OCI-LY7 (cell line): Measurements from ENCODE around the gene ATG10. TPM values are rescaled to one million over a fixed set of nuclear protein-coding genes. Genes with fewer than 3 reads are reported as not detected.

ENCODE experiments used
- BruUV-seq: library from RNA; stranded (reverse); fragments of 400-500 nt; replicated peaks from 2 replicates; lab custom pipeline; 2021; lab: Mats Ljungman, UMichigan
- CTCF ChIA-PET: fragments of 300-600 bp; sonication (Branson Sonifier 250); formaldehyde crosslinking; loops from one replicate; lab custom pipeline; 2022; ENCODE audit warnings: antibody characterized with exemption; ENCODE audit not compliant: unreplicated experiment; lab: Charles Lee
- POLR2A ChIA-PET: fragments of 300-600 bp; sonication (Branson Sonifier 250); formaldehyde crosslinking; loops from one replicate; lab custom pipeline; 2022; ENCODE audit warnings: antibody characterized with exemption; lab: Charles Lee
- DNase-seq: peaks from one replicate; pipeline ENCODE4 v3.0.0-alpha.2; 2015; ENCODE audit warnings: low spot score
- H2AFZ ChIP-seq: fragments of 200-600 bp; sonication (generic), shearing (Covaris generic); 2 replicates; pipeline ENCODE4 v1.6.1; 2014; ENCODE audit warnings: mild to moderate bottlenecking, antibody characterized with exemption, low read length, moderate library complexity
- H3K27ac ChIP-seq: fragments of 200-600 bp; sonication (generic); 2 replicates; pipeline ENCODE4 v1.5.1; 2014; ENCODE audit warnings: mixed run types, low read depth, mild to moderate bottlenecking, moderate library complexity, low read length, inconsistent platforms; ENCODE audit not compliant: poor library complexity, severe bottlenecking
- H3K36me3 ChIP-seq: fragments of 200-600 bp; sonication (generic); 2 replicates; pipeline ENCODE4 v1.6.1; 2014; ENCODE audit warnings: mild to moderate bottlenecking, antibody characterized with exemption, low read length, moderate library complexity, mixed read lengths; ENCODE audit not compliant: insufficient read depth
- H3K4me1 ChIP-seq: fragments of 200-600 bp; sonication (generic); 2 replicates; pipeline ENCODE4 v1.5.1; 2014; ENCODE audit warnings: mild to moderate bottlenecking, low read length; ENCODE audit not compliant: insufficient read depth, poor library complexity, severe bottlenecking
- H3K4me2 ChIP-seq: fragments of 200-600 bp; sonication (generic); 2 replicates; pipeline ENCODE4 v1.6.1; 2014; ENCODE audit warnings: mild to moderate bottlenecking, low read length
- H3K4me3 ChIP-seq: fragments of 200-600 bp; sonication (generic); 2 replicates; pipeline ENCODE4 v1.5.1; 2014; ENCODE audit warnings: mild to moderate bottlenecking, low read depth, low read length; ENCODE audit not compliant: poor library complexity, severe bottlenecking
- H3K79me2 ChIP-seq: fragments of 200-600 bp; sonication (generic); 2 replicates; pipeline ENCODE4 v1.6.1; 2016; ENCODE audit warnings: low read depth, mild to moderate bottlenecking, low read length, moderate library complexity, mixed read lengths; ENCODE audit not compliant: insufficient read depth
- H3K9me2 ChIP-seq: fragments of 200-600 bp; sonication (generic); 2 replicates; pipeline ENCODE4 v1.6.1; 2016; ENCODE audit warnings: mild to moderate bottlenecking, low read length, mixed read lengths; ENCODE audit not compliant: insufficient read depth
- H3K9me3 ChIP-seq: fragments of 200-600 bp; sonication (generic); 2 replicates; pipeline ENCODE4 v1.6.1; 2014; ENCODE audit warnings: mild to moderate bottlenecking, mixed run types, low read length, mixed read lengths
- H4K20me1 ChIP-seq: fragments of 200-600 bp; sonication (generic); 2 replicates; pipeline ENCODE4 v1.6.1; 2014; ENCODE audit warnings: mild to moderate bottlenecking, antibody characterized with exemption, low read length, moderate library complexity, mixed read lengths; ENCODE audit not compliant: insufficient read depth
- CTCF ChIP-seq: fragments of 200-600 bp; sonication (generic); conservative IDR thresholded peaks from 2 replicates; pipeline ENCODE4 v1.5.1; 2014; ENCODE audit warnings: mild to moderate bottlenecking, antibody characterized with exemption, low read length, moderate library complexity, mixed read lengths
- EZH2phosphoT487 ChIP-seq: fragments of 200-600 bp; sonication (generic); IDR thresholded peaks from 2 replicates; pipeline ENCODE4 v1.6.1; 2018; ENCODE audit warnings: low read depth, borderline replicate concordance, mild to moderate bottlenecking, mixed run types, antibody characterized with exemption, low read length, moderate library complexity, mixed read lengths
- intact Hi-C: fragments of 100-400 bp; cut with micrococcal nuclease; formaldehyde crosslinking; loops from one replicate; pipeline ENCODE4 v1.10.0; 2022; ENCODE audit not compliant: unreplicated experiment
- total RNA-seq, 2 experiments: library from RNA; depleted of rRNA in 1 of 2; stranded (reverse); fragments of >200 nt in 1 of 2; shearing (Covaris generic) in 1 of 2; gene quantifications; 2 replicates each; pipeline ENCODE4 v1.2.3, GENCODE V29; 2014 to 2022

The ATG10 gene
- total RNA-seq, 2 experiments from 2014 or later: 5.4 to 14.8 TPM

GRCh38 chr5:82276800-82277612 is 305.2 kb downstream of the ATG10 start:
- BruUV-seq: TSS peak; percentile 69
- Histone ChIP-seq H3K4me1 (peaks cover 48% of the 10 kb centered on the region), H3K79me2 (peaks cover 37% of the 10 kb centered on the region), H3K9me2 (no peaks in the 10 kb centered on the region), H4K20me1 (peaks cover 19% of the 10 kb centered on the region; the same call in 1 of the 2 replicates), H3K4me2 (peak overlapping the region; percentile 85), H3K27ac (peak overlapping the region; percentile 76), H3K36me3 (peaks cover 60% of the 10 kb centered on the region), H2AFZ (no peak overlapping the region), H3K9me3 (no peaks in the 10 kb centered on the region), H3K4me3 (peak overlapping the region; percentile 99)
- CTCF ChIA-PET: no interaction called here
- TF ChIP-seq EZH2phosphoT487: no peak
- TF ChIP-seq CTCF: no peak
- POLR2A ChIA-PET: interaction anchor here (0.7 to 2.3 kb wide), 3 partner anchors 13 to 975 kb away, joined by 3 to 7 read pairs (median 3); partner anchors contain the start of gene ZCCHC9
- no peak for DNase-seq
- intact Hi-C loops: no loop called here

GRCh38 chr5:82277613-82277986 is 305.8 kb downstream of the ATG10 start:
- H2AFZ ChIP-seq: no peak overlapping the region
- H3K9me3 ChIP-seq: no peaks in the 10 kb centered on the region
- H3K27ac ChIP-seq: peak overlapping the region; percentile 76
- CTCF ChIA-PET: no interaction called here
- peaks cover 54% of the 10 kb centered on the region for H3K36me3 ChIP-seq
- peaks cover 37% of the 10 kb centered on the region for H3K79me2 ChIP-seq
- DNase-seq: no peak
- H3K4me3 ChIP-seq: peak overlapping the region; percentile 99
- POLR2A ChIA-PET: interaction anchor here (0.7 to 2.3 kb wide), 4 partner anchors 13 to 976 kb away, joined by 3 to 7 read pairs (median 3); partner anchors contain the start of gene ZCCHC9
- BruUV-seq: no TSS peak
- TF ChIP-seq EZH2phosphoT487 (no peak), CTCF (no peak; the same call in 1 of the 2 replicates)
- H3K4me1 ChIP-seq: peaks cover 48% of the 10 kb centered on the region
- H4K20me1 ChIP-seq: peaks cover 19% of the 10 kb centered on the region; the same call in 1 of the 2 replicates
- no peaks in the 10 kb centered on the region for H3K9me2 ChIP-seq
- H3K4me2 ChIP-seq: peak overlapping the region; percentile 85
- intact Hi-C loops: no loop called here
